ENCODE data around the gene CGGBP1. TPM values are rescaled to one million over a fixed set of nuclear protein-coding genes. Genes with fewer than 3 reads are reported as not detected.

The CGGBP1 gene
- total RNA-seq = 10 to 100 TPM; 51.9 to 62.6 (median 58.7) TPM

- ATAC-seq = peak; percentile 93 to 94
- Mint-ChIP-seq H3K27me3 (ENCODE audit: low read depth) (no peaks in the 10 kb centered on the region), H3K9me3 (no peaks in the 10 kb centered on the region), H3K4me1 (ENCODE audit: low read depth) (peaks cover 58% of the 10 kb centered on the region), H3K4me3 (peak within 1 kb of the TSS; percentile 98), H3K36me3 (ENCODE audit: insufficient read depth) (peaks cover 20% of the 10 kb centered on the region)
- DNase-seq = peak; percentile 99
Measured at GRCh38 chr3:88058581-88059379, at the start of gene CGGBP1, which contains the start of gene ZNF654. Gene CGGBP1 (minus strand): TSS chr3:88059005. CDS start chr3:88055976, 3,029 bp downstream. Gene ZNF654 (plus strand): TSS chr3:88059255. CDS start chr3:88059320, 65 bp downstream.

- Mint-ChIP-seq H3K27me3 (ENCODE audit: low read depth) (no peaks in the 10 kb centered on the region), H3K9me3 (peaks cover 14% of the 10 kb centered on the region), H3K4me1 (ENCODE audit: low read depth) (peaks cover 28% of the 10 kb centered on the region), H3K4me3 (no peak overlapping the region), H3K36me3 (ENCODE audit: insufficient read depth) (peaks cover 15% of the 10 kb centered on the region)
- DNase-seq = no peak
- ATAC-seq = no peak
Measured at GRCh38 chr3:88105325-88105724, 46.5 kb upstream of the CGGBP1 start.

- H3K9me3 Mint-ChIP-seq = peaks cover 14% of the 10 kb centered on the region
- no peaks in the 10 kb centered on the region for H3K27me3 Mint-ChIP-seq (ENCODE audit: low read depth)
- H3K4me3 Mint-ChIP-seq = no peak overlapping the region
- no peak for DNase-seq
- H3K4me1 Mint-ChIP-seq (ENCODE audit: low read depth) = peaks cover 15% of the 10 kb centered on the region
- ATAC-seq = no peak
- H3K36me3 Mint-ChIP-seq (ENCODE audit: insufficient read depth) = peaks cover 37% of the 10 kb centered on the region
Measured at GRCh38 chr3:88101142-88101541, 42.3 kb upstream of the CGGBP1 start.

- Mint-ChIP-seq H3K4me1 (ENCODE audit: low read depth) (peaks cover 10% of the 10 kb centered on the region), H3K36me3 (ENCODE audit: insufficient read depth) (peaks cover 60% of the 10 kb centered on the region), H3K27me3 (ENCODE audit: low read depth) (no peaks in the 10 kb centered on the region), H3K9me3 (no peaks in the 10 kb centered on the region), H3K4me3 (no peak overlapping the region)
- ATAC-seq (no peak), DNase-seq (no peak)
Measured at GRCh38 chr3:88093266-88093665, 34.5 kb upstream of the CGGBP1 start.

- H3K4me3 Mint-ChIP-seq = no peak overlapping the region
- DNase-seq (no peak), ATAC-seq (no peak)
- peaks cover 53% of the 10 kb centered on the region for H3K36me3 Mint-ChIP-seq (ENCODE audit: insufficient read depth)
- no peaks in the 10 kb centered on the region for H3K27me3 Mint-ChIP-seq (ENCODE audit: low read depth)
- H3K9me3 Mint-ChIP-seq = no peaks in the 10 kb centered on the region
- peaks cover 8% of the 10 kb centered on the region for H3K4me1 Mint-ChIP-seq (ENCODE audit: low read depth)
Measured at GRCh38 chr3:88092270-88092669, 33.5 kb upstream of the CGGBP1 start.

- ATAC-seq = no peak
- DNase-seq = no peak
- Mint-ChIP-seq H3K4me3 (no peak overlapping the region), H3K27me3 (ENCODE audit: low read depth) (no peaks in the 10 kb centered on the region), H3K36me3 (ENCODE audit: insufficient read depth) (peaks cover 38% of the 10 kb centered on the region), H3K9me3 (no peaks in the 10 kb centered on the region), H3K4me1 (ENCODE audit: low read depth) (peaks cover 4% of the 10 kb centered on the region)
Measured at GRCh38 chr3:88090681-88091080, 31.9 kb upstream of the CGGBP1 start.

- ATAC-seq (no peak), DNase-seq (no peak)
- H3K4me1 Mint-ChIP-seq (ENCODE audit: low read depth) = peaks cover 23% of the 10 kb centered on the region
- H3K27me3 Mint-ChIP-seq (ENCODE audit: low read depth) = no peaks in the 10 kb centered on the region
- no peak overlapping the region for H3K4me3 Mint-ChIP-seq
- no peaks in the 10 kb centered on the region for H3K9me3 Mint-ChIP-seq
- H3K36me3 Mint-ChIP-seq (ENCODE audit: insufficient read depth) = peaks cover 13% of the 10 kb centered on the region
Measured at GRCh38 chr3:88084097-88084501, 25.3 kb upstream of the CGGBP1 start.

- H3K9me3 Mint-ChIP-seq = no peaks in the 10 kb centered on the region
- H3K36me3 Mint-ChIP-seq (ENCODE audit: insufficient read depth) = peaks cover 11% of the 10 kb centered on the region
- no peak for DNase-seq
- ATAC-seq = no peak
- peaks cover 35% of the 10 kb centered on the region for H3K4me1 Mint-ChIP-seq (ENCODE audit: low read depth)
- H3K27me3 Mint-ChIP-seq (ENCODE audit: low read depth) = no peaks in the 10 kb centered on the region
- H3K4me3 Mint-ChIP-seq = no peak overlapping the region
Measured at GRCh38 chr3:88082854-88083253, 24.0 kb upstream of the CGGBP1 start.

- peaks cover 51% of the 10 kb centered on the region for H3K4me1 Mint-ChIP-seq (ENCODE audit: low read depth)
Measured at GRCh38 chr3:88078932-88079331, 20.1 kb upstream of the CGGBP1 start.

GRCh38 chr3:88076712-88077111 lies 17.9 kb upstream of the CGGBP1 start:
- no peak for ATAC-seq
- Mint-ChIP-seq H3K36me3 (ENCODE audit: insufficient read depth) (peaks cover 12% of the 10 kb centered on the region), H3K9me3 (peaks cover 2% of the 10 kb centered on the region), H3K4me3 (no peak overlapping the region), H3K27me3 (ENCODE audit: low read depth) (no peaks in the 10 kb centered on the region), H3K4me1 (ENCODE audit: low read depth) (peaks cover 56% of the 10 kb centered on the region)
- DNase-seq = no peak

More at GRCh38 chr3:88078932-88079331, 20.1 kb upstream of the CGGBP1 start:
- Mint-ChIP-seq H3K36me3 (ENCODE audit: insufficient read depth) (peaks cover 11% of the 10 kb centered on the region), H3K4me3 (no peak overlapping the region), H3K9me3 (no peaks in the 10 kb centered on the region), H3K27me3 (ENCODE audit: low read depth) (no peaks in the 10 kb centered on the region)
- ATAC-seq (no peak), DNase-seq (no peak)

GRCh38 chr3:88075497-88075896 lies 16.7 kb upstream of the CGGBP1 start:
- H3K27me3 Mint-ChIP-seq (ENCODE audit: low read depth) = no peaks in the 10 kb centered on the region
- H3K36me3 Mint-ChIP-seq (ENCODE audit: insufficient read depth) = peaks cover 10% of the 10 kb centered on the region
- ATAC-seq = no peak
- H3K9me3 Mint-ChIP-seq = peaks cover 4% of the 10 kb centered on the region
- DNase-seq = no peak
- H3K4me3 Mint-ChIP-seq = no peak overlapping the region
- H3K4me1 Mint-ChIP-seq (ENCODE audit: low read depth) = peaks cover 55% of the 10 kb centered on the region

GRCh38 chr3:88075072-88075471 lies 16.3 kb upstream of the CGGBP1 start:
- no peaks in the 10 kb centered on the region for H3K27me3 Mint-ChIP-seq (ENCODE audit: low read depth)
- H3K4me3 Mint-ChIP-seq = no peak overlapping the region
- DNase-seq = no peak
- H3K4me1 Mint-ChIP-seq (ENCODE audit: low read depth) = peaks cover 53% of the 10 kb centered on the region
- H3K36me3 Mint-ChIP-seq (ENCODE audit: insufficient read depth) = peaks cover 10% of the 10 kb centered on the region
- H3K9me3 Mint-ChIP-seq = peaks cover 4% of the 10 kb centered on the region
- no peak for ATAC-seq

GRCh38 chr3:88061746-88062145 lies 2.9 kb upstream of the CGGBP1 start:
- no peak for ATAC-seq

GRCh38 chr3:88059380-88060170 lies 770 bp upstream of the CGGBP1 start:
- DNase-seq (no peak), ATAC-seq (peak; percentile 7 to 9)
- H3K4me1 Mint-ChIP-seq (ENCODE audit: low read depth) = peaks cover 61% of the 10 kb centered on the region
- no peaks in the 10 kb centered on the region for H3K27me3 Mint-ChIP-seq (ENCODE audit: low read depth)
- no peaks in the 10 kb centered on the region for H3K9me3 Mint-ChIP-seq
- H3K4me3 Mint-ChIP-seq = peak overlapping the region; percentile 98
- peaks cover 18% of the 10 kb centered on the region for H3K36me3 Mint-ChIP-seq (ENCODE audit: insufficient read depth)

More at GRCh38 chr3:88061746-88062145, 2.9 kb upstream of the CGGBP1 start:
- DNase-seq = no peak
- H3K27me3 Mint-ChIP-seq (ENCODE audit: low read depth) = no peaks in the 10 kb centered on the region
- H3K36me3 Mint-ChIP-seq (ENCODE audit: insufficient read depth) = peaks cover 6% of the 10 kb centered on the region
- peaks cover 52% of the 10 kb centered on the region for H3K4me1 Mint-ChIP-seq (ENCODE audit: low read depth)
- H3K9me3 Mint-ChIP-seq = no peaks in the 10 kb centered on the region
- H3K4me3 Mint-ChIP-seq = peak overlapping the region; percentile 19

- peaks cover 23% of the 10 kb centered on the region for H3K36me3 Mint-ChIP-seq (ENCODE audit: insufficient read depth)
- H3K4me1 Mint-ChIP-seq (ENCODE audit: low read depth) = peaks cover 59% of the 10 kb centered on the region
- no peaks in the 10 kb centered on the region for H3K9me3 Mint-ChIP-seq
- H3K4me3 Mint-ChIP-seq = peak overlapping the region; percentile 98
- no peaks in the 10 kb centered on the region for H3K27me3 Mint-ChIP-seq (ENCODE audit: low read depth)
- DNase-seq = no peak
- peak in 1 of 2 donors; percentile 22 for ATAC-seq
Measured at GRCh38 chr3:88058306-88058580, 562 bp downstream of the CGGBP1 start.

Measured in activated T-cell treated with anti-CD3 and anti-CD28 coated beads, Interleukin-2, amount 50 U/mL, for 4 hours (primary cell).